DOHH2 (cell line): ENCODE data around the gene CCDC63.

Source experiments
- H3F3A ChIP-seq: fragments of 200-600 bp; sonication (generic), shearing (Covaris generic); 2 replicates; pipeline ENCODE4 v1.6.0; 2016; ENCODE audit warnings: antibody characterized with exemption, mild to moderate bottlenecking; ENCODE audit not compliant: control insufficient read depth, insufficient read depth
- H3K27ac ChIP-seq: fragments of 200-600 bp; sonication (generic); 2 replicates; pipeline ENCODE4 v1.5.1; 2014; ENCODE audit warnings: low read depth, mild to moderate bottlenecking, low read length, moderate library complexity
- H3K27me3 ChIP-seq: fragments of 200-600 bp; sonication (generic); 2 replicates; pipeline ENCODE4 v1.6.1; 2014; ENCODE audit warnings: mild to moderate bottlenecking, low read length, mixed read lengths; ENCODE audit not compliant: control insufficient read depth
- H3K36me3 ChIP-seq: fragments of 200-600 bp; sonication (generic); 2 replicates; pipeline ENCODE4 v1.6.1; 2014; ENCODE audit warnings: mild to moderate bottlenecking, low read length, moderate library complexity, mixed read lengths; ENCODE audit not compliant: control insufficient read depth
- H3K4me1 ChIP-seq: fragments of 200-600 bp; sonication (generic); 2 replicates; pipeline ENCODE4 v1.6.1; 2014; ENCODE audit warnings: mild to moderate bottlenecking, low read length, mixed read lengths; ENCODE audit not compliant: control insufficient read depth
- H3K4me2 ChIP-seq: fragments of 200-600 bp; sonication (generic); 2 replicates; pipeline ENCODE4 v1.6.0; 2014; ENCODE audit warnings: mild to moderate bottlenecking, low read length, moderate library complexity
- H3K4me3 ChIP-seq: fragments of 200-600 bp; sonication (generic); 2 replicates; pipeline ENCODE4 v1.5.1; 2014; ENCODE audit warnings: mild to moderate bottlenecking, low read length, mixed read lengths
- H3K79me2 ChIP-seq: fragments of 200-600 bp; sonication (generic); 2 replicates; pipeline ENCODE4 v1.6.1; 2014; ENCODE audit warnings: mild to moderate bottlenecking, low read length, mixed read lengths; ENCODE audit not compliant: control insufficient read depth
- H3K9me2 ChIP-seq: fragments of 200-600 bp; sonication (generic); replicated peaks from 2 replicates; pipeline ENCODE4 v1.6.1; 2014; ENCODE audit warnings: mild to moderate bottlenecking, low read length, mixed read lengths; ENCODE audit not compliant: control insufficient read depth
- H3K9me3 ChIP-seq: fragments of 200-600 bp; sonication (generic); 2 replicates; pipeline ENCODE4 v1.6.1; 2014; ENCODE audit warnings: antibody characterized with exemption, low read length, mixed read lengths; ENCODE audit not compliant: control insufficient read depth, insufficient read depth
- H4K20me1 ChIP-seq: fragments of 200-600 bp; sonication (generic); 2 replicates; pipeline ENCODE4 v1.6.0; 2014; ENCODE audit warnings: low read depth, mild to moderate bottlenecking, antibody characterized with exemption, low read length, moderate library complexity; ENCODE audit not compliant: control insufficient read depth, insufficient read depth
- CTCF ChIP-seq: fragments of 200-600 bp; sonication (generic); IDR thresholded peaks from one replicate; pipeline ENCODE4 v1.5.1; 2014; ENCODE audit warnings: antibody characterized with exemption, mild to moderate bottlenecking, low read depth, low read length; ENCODE audit not compliant: poor library complexity, severe bottlenecking
- EZH2phosphoT487 ChIP-seq: fragments of 200-600 bp; sonication (generic); IDR thresholded peaks from 2 replicates; pipeline ENCODE4 v1.6.1; 2017; ENCODE audit warnings: borderline replicate concordance, mild to moderate bottlenecking, antibody characterized with exemption, low read length, moderate library complexity, mixed read lengths

CCDC63 gene

DNA sequence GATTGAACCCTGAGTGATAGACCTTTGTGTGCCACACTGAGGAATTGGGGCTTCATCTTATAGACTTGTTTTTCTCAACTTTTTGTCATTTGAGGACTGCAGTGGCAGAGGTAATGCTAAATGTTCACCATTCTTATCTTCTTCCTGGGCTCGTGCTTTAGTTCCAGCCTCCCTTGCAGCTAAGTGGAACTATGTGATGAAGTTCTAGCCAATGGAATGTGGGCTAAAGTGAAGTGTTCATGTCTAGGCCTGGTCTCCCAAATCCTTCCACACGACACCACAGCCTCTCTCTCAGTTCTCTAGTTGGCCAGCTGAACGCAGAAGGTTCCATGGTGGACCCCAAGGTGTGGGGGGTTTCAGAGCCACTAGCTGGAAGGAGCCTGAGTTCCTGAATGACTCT is 42.4 kb upstream of the CCDC63 start:
- Histone ChIP-seq H3K79me2 (no peaks in the 10 kb centered on the region), H3K4me2 (no peak overlapping the region), H3K9me3 (no peaks in the 10 kb centered on the region; the same call in 1 of the 2 replicates), H3K27me3 (no peaks in the 10 kb centered on the region), H3K9me2 (no peaks in the 10 kb centered on the region), H3K4me1 (peaks cover 2% of the 10 kb centered on the region; the same call in 1 of the 2 replicates), H4K20me1 (no peaks in the 10 kb centered on the region), H3K36me3 (no peaks in the 10 kb centered on the region), H3K4me3 (no peak overlapping the region), H3K27ac (no peak overlapping the region), H3F3A (no peaks in the 10 kb centered on the region)
- no peak for TF ChIP-seq CTCF
- no peak for TF ChIP-seq EZH2phosphoT487

- TF ChIP-seq CTCF (no peak), EZH2phosphoT487 (no peak)
- no peak overlapping the region for H3K27ac ChIP-seq
Observed at GRCh38 chr12:110807640-110808039, 39.1 kb upstream of the CCDC63 start.

GRCh38 chr12:110809149-110809548 is 37.6 kb upstream of the CCDC63 start:
- Histone ChIP-seq H3K4me1 (peaks cover 14% of the 10 kb centered on the region), H3K79me2 (no peaks in the 10 kb centered on the region), H3K36me3 (no peaks in the 10 kb centered on the region), H3K9me2 (no peaks in the 10 kb centered on the region), H4K20me1 (no peaks in the 10 kb centered on the region), H3K27ac (no peak overlapping the region), H3K27me3 (peaks cover 19% of the 10 kb centered on the region), H3K9me3 (no peaks in the 10 kb centered on the region), H3F3A (no peaks in the 10 kb centered on the region), H3K4me2 (no peak overlapping the region), H3K4me3 (no peak overlapping the region)
- TF ChIP-seq EZH2phosphoT487 (no peak), CTCF (no peak)

More at GRCh38 chr12:110807640-110808039, 39.1 kb upstream of the CCDC63 start:
- H3K27me3 ChIP-seq, result peaks cover 7% of the 10 kb centered on the region
- H3K4me1 ChIP-seq, result peaks cover 14% of the 10 kb centered on the region
- no peaks in the 10 kb centered on the region for H3K9me3 ChIP-seq
- H3K4me2 ChIP-seq, result no peak overlapping the region
- no peaks in the 10 kb centered on the region for H3K9me2 ChIP-seq
- H3K4me3 ChIP-seq, result no peak overlapping the region
- no peaks in the 10 kb centered on the region for H3K79me2 ChIP-seq
- no peaks in the 10 kb centered on the region for H3F3A ChIP-seq
- no peaks in the 10 kb centered on the region for H3K36me3 ChIP-seq
- no peaks in the 10 kb centered on the region for H4K20me1 ChIP-seq

- Histone ChIP-seq H3K27me3 (peaks cover 35% of the 10 kb centered on the region), H3K79me2 (no peaks in the 10 kb centered on the region), H3K4me3 (no peak overlapping the region), H4K20me1 (no peaks in the 10 kb centered on the region), H3K4me1 (peaks cover 14% of the 10 kb centered on the region), H3F3A (no peaks in the 10 kb centered on the region), H3K4me2 (no peak overlapping the region), H3K27ac (no peak overlapping the region), H3K9me3 (no peaks in the 10 kb centered on the region), H3K36me3 (no peaks in the 10 kb centered on the region), H3K9me2 (no peaks in the 10 kb centered on the region)
- TF ChIP-seq CTCF, result no peak
- no peak for TF ChIP-seq EZH2phosphoT487
Observed at GRCh38 chr12:110811972-110812371, 34.8 kb upstream of the CCDC63 start.
